Glomerular visceral epithelial cell (primary cell): ENCODE data around the gene AANAT.

Source experiments
- DNase-seq: peaks from one replicate; pipeline ENCODE4 v3.0.0-alpha.2; 2016; ENCODE audit errors: extremely low spot score

The AANAT gene

GRCh38 chr17:76490112-76490710 lies 22.8 kb downstream of the AANAT start:
- no peak for DNase-seq

DNA sequence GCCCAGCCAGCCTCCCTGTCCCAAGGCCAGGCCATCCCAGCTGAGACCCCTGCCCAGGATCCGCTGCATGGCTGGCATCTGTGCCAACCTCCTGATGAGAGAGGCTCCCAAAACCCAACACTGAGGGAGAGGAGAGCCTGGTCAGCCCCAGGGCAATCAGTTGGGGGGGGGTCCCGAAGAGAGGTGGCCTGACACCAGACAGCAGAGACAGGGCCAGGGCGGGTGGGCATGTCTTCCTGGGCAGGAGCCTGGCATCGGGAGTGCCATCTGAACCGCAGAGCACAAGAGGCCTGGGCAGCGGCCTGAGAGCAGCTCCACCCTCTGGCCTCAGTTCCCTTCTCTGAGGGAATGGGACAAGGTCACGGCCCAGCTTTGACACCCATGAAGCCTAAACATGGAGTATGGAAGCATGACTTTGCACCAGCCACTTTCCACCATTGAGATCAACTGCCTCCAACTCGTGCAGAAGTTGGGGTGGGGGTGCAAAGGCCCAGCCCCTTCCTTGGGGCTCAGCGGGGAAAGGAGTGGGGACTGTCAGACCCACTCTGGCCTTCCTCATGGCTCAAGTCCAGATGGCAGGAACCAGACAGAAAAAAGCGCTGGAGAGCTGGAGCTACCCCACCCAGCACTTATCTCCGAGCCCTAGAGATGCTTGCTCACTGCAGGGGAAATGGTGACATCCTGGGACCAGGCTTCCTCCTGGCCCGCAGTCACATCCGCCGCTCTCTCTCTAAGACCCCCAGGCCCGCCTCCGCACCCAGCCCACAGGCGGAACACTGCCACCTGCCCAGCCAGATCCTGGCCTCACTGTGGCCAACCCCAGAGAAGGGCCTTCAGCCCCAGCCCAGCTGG lies 24.1 kb downstream of the AANAT start:
- DNase-seq: no peak

DNA sequence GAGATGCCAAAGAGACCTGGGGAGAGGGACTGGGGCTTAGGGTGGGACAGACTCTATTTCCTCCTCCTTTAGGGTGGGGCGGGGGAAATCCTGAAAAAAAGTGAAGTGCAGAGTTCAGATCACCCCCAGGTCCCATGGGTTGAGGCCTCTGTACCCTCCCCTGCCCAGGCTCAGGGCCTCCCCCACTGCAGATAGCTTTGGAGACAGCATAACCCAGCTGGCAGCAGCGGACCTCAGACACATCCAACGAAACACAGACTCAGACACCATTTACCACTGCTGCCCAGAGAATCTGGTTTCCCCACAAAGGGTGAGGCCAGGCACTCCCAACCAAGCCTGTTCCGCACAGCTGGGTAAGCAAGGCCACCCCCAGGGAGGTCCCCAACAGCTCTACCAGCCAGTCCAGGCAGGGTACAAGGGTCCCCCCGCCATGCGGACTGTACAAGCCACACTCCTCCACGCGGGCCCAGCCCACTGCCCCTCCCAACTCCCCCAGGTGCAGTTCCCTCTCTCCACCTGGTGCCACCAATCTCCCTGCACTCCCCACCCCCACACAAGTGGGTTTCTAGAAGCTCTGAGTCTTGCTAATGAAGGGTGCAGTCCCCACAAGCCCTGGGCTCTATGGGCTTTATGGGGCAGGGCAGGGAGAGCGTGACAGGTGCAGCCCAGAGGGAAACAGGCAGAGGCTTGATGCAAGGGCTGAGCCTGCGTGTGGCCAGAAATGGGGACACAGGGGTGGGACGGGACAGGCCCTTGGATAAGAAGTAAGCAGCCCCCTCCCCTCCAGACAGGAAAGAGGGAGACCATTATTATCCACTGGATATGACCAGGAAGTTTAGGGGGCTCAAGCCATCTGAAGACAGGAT lies 25.0 kb downstream of the AANAT start:
- DNase-seq: no peak

DNA sequence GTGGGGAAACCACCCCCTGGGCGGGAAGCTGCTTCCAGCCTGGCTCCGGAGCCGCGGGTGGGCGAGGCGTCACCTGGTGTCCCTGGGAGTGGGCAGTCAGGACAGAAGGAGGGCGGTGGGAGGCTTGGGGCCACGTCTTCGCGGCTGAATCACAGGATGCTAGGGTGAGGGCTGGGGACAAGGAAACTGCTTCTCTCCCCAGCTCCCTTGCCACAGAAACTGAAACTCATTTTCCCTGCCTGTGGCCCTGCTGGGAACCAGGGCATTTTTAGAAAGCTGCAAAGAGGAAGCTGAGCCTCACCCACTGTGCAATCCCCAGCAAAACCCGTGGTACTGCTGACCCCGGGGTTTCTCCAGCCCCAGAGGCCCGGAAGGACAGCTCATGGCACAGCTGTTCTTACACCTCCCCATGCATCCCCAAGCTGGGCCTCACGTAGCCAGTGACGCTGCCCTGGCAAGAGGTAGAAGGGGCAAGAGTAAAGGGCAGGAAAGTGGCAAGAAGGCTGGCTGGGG lies 25.6 kb downstream of the AANAT start:
- DNase-seq: peak; percentile 82

DNA sequence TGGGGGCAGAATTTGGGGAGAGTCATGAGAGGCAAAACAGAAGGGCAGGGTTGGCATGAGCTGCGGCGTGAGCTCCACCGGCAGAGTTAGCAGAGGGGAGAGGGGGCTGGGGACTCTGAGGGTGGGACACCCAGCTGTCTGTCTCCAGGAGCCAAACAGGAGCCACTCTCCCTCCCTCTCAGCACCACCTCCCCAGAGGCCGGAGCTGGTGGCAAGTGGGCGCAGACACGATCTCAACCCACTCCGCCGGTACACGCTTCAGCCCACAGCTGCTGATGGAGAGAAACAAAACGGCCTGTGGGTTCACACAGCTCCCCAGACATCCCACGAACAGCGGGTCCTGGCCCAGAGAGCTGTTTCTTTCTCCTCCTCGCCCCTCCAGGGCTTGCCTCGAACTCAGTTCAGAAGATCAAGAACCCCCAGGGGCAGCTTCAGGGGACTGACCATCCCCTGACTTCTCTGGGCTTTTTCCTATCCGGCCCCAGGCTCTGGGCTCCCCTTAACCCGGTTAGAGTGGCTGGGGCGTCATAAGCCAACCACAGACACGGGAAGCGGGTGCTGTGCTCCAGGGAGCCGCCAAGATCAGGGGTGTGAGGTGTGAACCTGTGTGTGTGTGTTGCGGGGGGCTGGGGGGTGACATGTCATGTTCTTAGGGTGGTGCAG lies 26.2 kb downstream of the AANAT start:
- DNase-seq: no peak

DNA sequence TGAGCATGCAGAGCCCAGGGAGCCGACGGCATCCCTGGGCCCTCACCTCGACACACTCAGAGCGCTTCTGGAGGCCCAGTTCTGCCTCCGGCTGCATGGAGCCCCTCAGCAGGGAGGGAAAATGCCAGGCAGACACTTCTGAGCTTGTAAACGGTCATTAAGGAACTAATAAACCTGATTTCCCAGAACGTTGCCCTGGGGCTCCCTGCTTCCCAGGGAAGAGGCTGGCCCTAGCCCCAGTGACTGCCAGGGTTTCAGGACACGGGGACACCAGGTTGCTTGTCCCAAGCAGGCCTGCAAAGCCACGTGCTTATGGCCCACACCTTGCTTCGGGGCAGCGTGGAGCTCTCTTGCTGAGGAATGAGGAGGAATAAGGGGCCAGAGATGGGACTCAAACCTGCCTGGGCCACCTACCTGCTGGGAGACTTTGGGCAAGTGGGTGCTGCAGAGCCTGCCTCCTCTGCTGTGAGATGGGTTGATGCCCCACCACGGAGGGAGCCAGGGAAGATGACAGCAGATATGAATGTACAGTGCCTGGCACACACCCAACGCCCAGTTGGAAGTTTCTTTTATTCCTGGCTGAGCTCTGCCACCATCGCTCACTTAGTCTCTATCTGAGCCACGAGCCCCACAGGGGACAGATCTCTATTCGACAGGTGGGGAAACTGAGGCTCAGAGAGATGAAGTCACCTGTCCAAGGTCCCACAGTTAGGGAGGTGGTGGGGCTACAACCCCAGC lies 28.4 kb downstream of the AANAT start:
- DNase-seq: no peak

DNA sequence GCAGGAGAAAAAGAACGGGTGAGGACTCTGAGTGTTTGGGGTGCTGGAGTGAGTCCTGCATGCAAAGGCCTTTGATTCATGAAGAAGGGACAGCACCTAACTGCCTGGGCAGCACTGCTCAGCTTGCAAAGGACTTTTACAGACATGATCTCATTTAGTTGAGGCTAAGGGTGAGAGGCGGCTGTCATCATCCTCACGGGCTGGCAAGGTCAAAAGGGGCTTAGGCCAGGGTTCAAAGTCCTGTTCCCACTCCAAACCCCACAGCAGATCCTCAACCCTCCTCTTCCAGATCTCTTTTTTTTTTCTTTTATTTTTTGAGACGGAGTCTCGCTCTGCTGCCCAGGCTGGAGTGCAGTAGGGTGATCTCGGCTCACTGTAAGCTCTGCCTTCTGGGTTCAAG lies 29.1 kb downstream of the AANAT start:
- DNase-seq: no peak

DNA sequence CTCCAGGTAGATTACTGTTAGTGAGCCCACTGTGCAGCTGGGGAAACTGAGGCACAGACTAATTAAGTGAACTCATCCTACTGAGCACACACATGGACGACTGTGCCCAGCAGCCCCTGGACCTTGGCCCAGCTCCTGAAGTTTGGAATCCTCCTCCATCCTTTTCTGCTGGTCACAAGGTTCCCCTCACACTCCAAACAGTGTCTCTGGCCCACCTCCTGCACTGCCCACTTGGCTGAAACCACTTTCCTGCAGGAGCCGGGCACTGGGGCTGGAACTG lies 30.2 kb downstream of the AANAT start:
- DNase-seq: no peak

- DNase-seq: peak; percentile 97
Measured at GRCh38 chr17:76497979-76498875, 30.8 kb downstream of the AANAT start.

GRCh38 chr17:76498876-76499251 lies 31.5 kb downstream of the AANAT start:
- DNase-seq: no peak

DNA sequence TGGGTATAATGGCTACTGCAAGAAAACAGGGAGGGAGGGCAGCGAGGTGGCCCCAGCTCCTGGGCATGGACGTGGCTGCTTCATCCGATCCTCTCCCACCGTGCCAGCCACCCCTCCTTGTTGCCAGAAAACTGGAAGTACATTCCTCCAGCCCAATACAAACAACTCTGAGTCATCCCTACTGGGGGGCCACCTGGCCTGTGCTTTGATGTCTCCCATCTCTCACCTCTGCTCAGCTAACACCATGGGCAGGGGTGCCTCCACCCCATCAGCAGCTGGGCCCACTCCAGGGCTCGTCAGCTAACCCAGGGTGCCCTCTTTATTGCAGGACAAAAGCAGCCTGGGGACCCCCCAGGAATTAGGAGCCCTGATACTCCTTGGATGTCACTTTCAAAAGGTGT lies 31.9 kb downstream of the AANAT start:
- peak; percentile 62 for DNase-seq

- no peak for DNase-seq
Measured at GRCh38 chr17:76500074-76500746, 32.8 kb downstream of the AANAT start.

- DNase-seq: no peak
Measured at GRCh38 chr17:76500747-76501017, 33.3 kb downstream of the AANAT start.

GRCh38 chr17:76501018-76501826 lies 33.8 kb downstream of the AANAT start, which contains the start of gene RHBDF2:
RHBDF2 (minus strand) TSS chr17:76501423; CDS start chr17:76481524, 19,899 bp downstream.
- peak; percentile 93 for DNase-seq

GRCh38 chr17:76501827-76502307 lies 34.5 kb downstream of the AANAT start:
- DNase-seq: no peak

DNA sequence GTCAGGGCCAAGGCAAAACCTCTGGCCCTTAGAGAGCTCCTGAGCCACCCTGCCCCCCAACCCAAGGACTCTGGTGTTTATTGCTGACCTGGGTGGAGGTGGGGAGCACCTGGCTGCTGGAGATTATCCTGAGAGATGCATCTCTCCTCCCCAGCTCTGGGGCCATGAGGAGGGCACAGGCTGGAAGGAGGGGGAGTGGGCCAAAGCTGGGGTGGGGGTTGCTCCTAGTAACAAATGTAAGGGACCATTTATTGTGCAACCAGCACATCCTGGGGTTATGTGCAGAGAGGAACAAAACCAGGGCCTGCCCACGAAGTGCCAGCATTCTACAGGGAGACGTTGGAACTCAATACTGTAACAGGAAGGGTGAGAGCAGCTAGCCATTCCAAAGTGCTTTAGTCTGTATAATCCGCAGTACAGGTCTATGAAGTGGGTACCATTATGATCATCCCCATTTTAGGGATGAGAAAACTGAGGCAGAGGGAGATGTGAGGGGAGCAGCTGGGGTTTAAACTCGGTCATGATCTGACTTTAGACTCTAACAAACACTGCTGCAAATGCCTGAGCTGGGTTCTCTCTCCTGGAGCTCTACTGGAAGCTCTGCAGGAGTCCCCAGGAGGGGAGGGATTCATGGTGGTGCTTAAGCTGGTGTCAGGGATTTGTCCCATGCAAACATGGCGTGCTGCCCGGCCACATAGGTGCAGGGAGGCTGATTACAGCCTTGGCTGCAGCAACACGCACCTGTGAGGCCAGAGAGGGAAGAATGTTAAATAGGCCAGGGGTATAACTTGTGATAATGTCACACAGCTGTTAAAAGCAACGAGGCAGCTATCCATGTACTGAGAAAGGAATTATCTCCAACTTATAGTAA lies 35.2 kb downstream of the AANAT start:
- no peak for DNase-seq

DNA sequence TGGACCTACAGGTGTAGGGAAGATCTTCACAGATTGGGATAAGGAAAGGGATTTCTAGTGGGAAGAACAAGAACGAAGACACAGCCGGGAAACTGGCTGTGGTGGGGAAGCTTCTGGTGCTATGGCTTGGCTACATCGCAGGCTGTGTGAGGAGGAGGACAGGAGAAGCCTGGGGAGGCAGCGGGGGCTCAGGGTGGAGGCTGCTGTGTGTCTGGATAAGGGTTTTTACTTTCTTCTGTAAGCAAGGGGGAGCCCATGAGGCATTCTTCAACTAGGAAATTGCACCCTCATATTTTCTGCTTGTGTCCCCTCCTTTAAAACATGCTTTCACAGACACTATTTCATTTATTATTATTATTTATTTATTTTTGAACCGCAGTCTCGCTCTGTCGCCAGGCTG lies 36.7 kb downstream of the AANAT start:
- no peak for DNase-seq
